ENCODE measurements around the gene CREB5.

CREB5 gene

GRCh38 chr7:28435732-28436378 lies 23.5 kb downstream of the CREB5 start:
- no peak for DNase-seq

GRCh38 chr7:28440055-28440601 lies 27.8 kb downstream of the CREB5 start:
- DNase-seq = no peak

- no peak for DNase-seq
These were observed 30.5 kb downstream of the CREB5 start for GRCh38 chr7:28442540-28443420.

GRCh38 chr7:28446131-28446530 lies 33.8 kb downstream of the CREB5 start:
- DNase-seq = no peak

- no peak for DNase-seq
These were observed 34.8 kb downstream of the CREB5 start for GRCh38 chr7:28447071-28447470.

GRCh38 chr7:28448708-28449107 lies 36.4 kb downstream of the CREB5 start:
- DNase-seq = no peak

- no peak for DNase-seq
These were observed 40.4 kb downstream of the CREB5 start for GRCh38 chr7:28452681-28453080.

GRCh38 chr7:28455486-28455885 lies 43.2 kb downstream of the CREB5 start:
- no peak for DNase-seq

- DNase-seq = no peak
These were observed 43.7 kb downstream of the CREB5 start for GRCh38 chr7:28456044-28456443.

- no peak for DNase-seq
These were observed 46.4 kb downstream of the CREB5 start for GRCh38 chr7:28458732-28459131.

GRCh38 chr7:28459306-28459705 lies 47.0 kb downstream of the CREB5 start:
- no peak for DNase-seq

GRCh38 chr7:28465697-28466096 lies 53.4 kb downstream of the CREB5 start:
- DNase-seq = no peak

GRCh38 chr7:28466341-28466740 lies 54.0 kb downstream of the CREB5 start:
- no peak for DNase-seq

GRCh38 chr7:28466885-28467284 lies 54.6 kb downstream of the CREB5 start:
- DNase-seq = no peak

GRCh38 chr7:28469562-28469961 lies 57.2 kb downstream of the CREB5 start:
- no peak for DNase-seq

GRCh38 chr7:28470344-28470743 lies 58.0 kb downstream of the CREB5 start:
- DNase-seq = no peak

GRCh38 chr7:28472332-28472731 lies 60.0 kb downstream of the CREB5 start:
- DNase-seq = no peak

GRCh38 chr7:28473571-28474281 lies 61.4 kb downstream of the CREB5 start:
- no peak for DNase-seq

GRCh38 chr7:28474282-28474638 lies 61.9 kb downstream of the CREB5 start:
- DNase-seq = no peak

- DNase-seq = no peak
These were observed 62.3 kb downstream of the CREB5 start for GRCh38 chr7:28474640-28475039.

- no peak for DNase-seq
These were observed 64.7 kb downstream of the CREB5 start for GRCh38 chr7:28477041-28477442.

- no peak for DNase-seq
These were observed 66.3 kb downstream of the CREB5 start for GRCh38 chr7:28478656-28479055.

GRCh38 chr7:28479507-28479947 lies 67.2 kb downstream of the CREB5 start:
- DNase-seq = no peak

- no peak for DNase-seq
These were observed 68.3 kb downstream of the CREB5 start for GRCh38 chr7:28480595-28480994.
